ENCODE measurements around the gene FABP3. TPM values are rescaled to one million over a fixed set of nuclear protein-coding genes. Genes with fewer than 3 reads are reported as not detected.

Gene FABP3
- polyA plus RNA-seq, 2 of the 4 experiments (the other 2 are of a cell fraction), result not detected

DNA sequence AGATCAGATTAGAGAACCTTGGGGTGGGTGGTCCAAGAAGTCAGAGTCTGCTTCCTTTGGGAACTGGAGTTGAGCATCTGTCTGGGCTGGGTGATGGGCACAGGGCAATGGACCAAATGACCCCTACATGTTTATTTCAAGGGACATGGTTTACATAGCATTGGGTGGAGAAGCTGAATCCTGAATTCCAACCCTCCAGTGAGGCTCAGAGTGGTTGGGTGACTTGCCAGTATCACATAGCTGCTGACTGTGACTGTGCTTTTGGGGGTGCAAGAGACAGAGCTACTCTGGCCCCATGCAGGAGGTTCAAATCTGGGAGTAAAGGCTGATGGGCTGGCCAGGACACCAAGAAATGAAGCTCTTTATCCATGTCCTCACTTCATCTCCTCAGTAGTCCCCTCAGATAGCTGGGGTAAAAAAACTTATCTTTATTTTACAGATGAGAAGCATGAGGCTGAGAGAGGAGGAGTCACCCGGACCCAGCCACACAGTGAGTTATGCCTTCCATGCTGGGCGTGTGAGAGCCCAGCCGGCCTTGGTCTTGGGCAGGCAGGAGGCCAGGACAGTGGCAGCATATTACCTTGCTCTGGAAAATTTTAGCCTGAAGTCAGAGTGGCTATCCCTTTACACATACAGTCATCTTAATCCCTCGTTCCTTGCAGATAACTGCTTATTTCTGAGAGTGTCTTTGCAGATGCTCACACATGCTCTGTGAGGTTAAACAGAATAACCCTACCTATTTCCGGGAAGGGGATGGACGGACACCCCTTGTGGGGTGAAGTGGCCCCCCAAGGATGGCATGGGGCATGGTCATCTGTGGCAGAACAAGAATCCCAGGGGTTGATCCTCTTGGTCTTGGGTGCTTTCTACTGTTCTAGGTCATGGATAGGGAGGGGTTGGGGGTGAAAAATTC lies 37.3 kb upstream of the FABP3 start:
- POLR2A ChIA-PET, result no interaction called here
- CTCF ChIA-PET, result interaction anchor here (0.6 to 6.3 kb wide), 5 partner anchors 12 to 180 kb away, joined by 3 to 49 read pairs (median 13); no protein-coding TSS in a partner anchor
- 40% methylated on average over 6 of the region's 6 CpGs for WGBS (ENCODE audit: missing lambda C conversion rate)
- FAIRE-seq (no peak), ATAC-seq (no peak), DNase-seq (ENCODE audit: low read depth in 1 of 2, low spot score in 1 of 2) (no peak)
- H3K9me3 ChIP-seq, result no peaks in the 10 kb centered on the region
- no peak overlapping the region for H3K4me2 ChIP-seq
- no peak overlapping the region for H3K4me3 ChIP-seq
- H3K27ac ChIP-seq, result no peak overlapping the region
- TF ChIP-seq, protein P1, sequence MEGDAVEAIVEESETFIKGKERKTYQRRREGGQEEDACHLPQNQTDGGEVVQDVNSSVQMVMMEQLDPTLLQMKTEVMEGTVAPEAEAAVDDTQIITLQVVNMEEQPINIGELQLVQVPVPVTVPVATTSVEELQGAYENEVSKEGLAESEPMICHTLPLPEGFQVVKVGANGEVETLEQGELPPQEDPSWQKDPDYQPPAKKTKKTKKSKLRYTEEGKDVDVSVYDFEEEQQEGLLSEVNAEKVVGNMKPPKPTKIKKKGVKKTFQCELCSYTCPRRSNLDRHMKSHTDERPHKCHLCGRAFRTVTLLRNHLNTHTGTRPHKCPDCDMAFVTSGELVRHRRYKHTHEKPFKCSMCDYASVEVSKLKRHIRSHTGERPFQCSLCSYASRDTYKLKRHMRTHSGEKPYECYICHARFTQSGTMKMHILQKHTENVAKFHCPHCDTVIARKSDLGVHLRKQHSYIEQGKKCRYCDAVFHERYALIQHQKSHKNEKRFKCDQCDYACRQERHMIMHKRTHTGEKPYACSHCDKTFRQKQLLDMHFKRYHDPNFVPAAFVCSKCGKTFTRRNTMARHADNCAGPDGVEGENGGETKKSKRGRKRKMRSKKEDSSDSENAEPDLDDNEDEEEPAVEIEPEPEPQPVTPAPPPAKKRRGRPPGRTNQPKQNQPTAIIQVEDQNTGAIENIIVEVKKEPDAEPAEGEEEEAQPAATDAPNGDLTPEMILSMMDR (IDR thresholded peaks at IDR 0.05), result no peak
- TF ChIP-seq EP300 (IDR thresholded peaks at IDR 0.05) (no peak), KDM1A (IDR thresholded peaks at IDR 0.05; ENCODE audit: low read depth) (no peak), NR3C1 (IDR thresholded peaks at IDR 0.05) (no peak), FOSB (CRISPR knock-in tag; IDR thresholded peaks at IDR 0.05) (no peak), NFE2L2 (conservative IDR thresholded peaks at IDR 0.05; ENCODE audit: low read length) (no peak), HMGXB4 (CRISPR knock-in tag; IDR thresholded peaks at IDR 0.05; ENCODE audit: borderline replicate concordance) (no peak), HOXB13 (CRISPR knock-in tag; IDR thresholded peaks at IDR 0.05; ENCODE audit: low read depth) (no peak), TFCP2L1 (CRISPR knock-in tag; IDR thresholded peaks at IDR 0.05) (no peak), TP53 (CRISPR knock-in tag; IDR thresholded peaks at IDR 0.05) (no peak), PHF8 (IDR thresholded peaks at IDR 0.05; ENCODE audit: borderline replicate concordance, low read depth) (no peak), FOXS1 (CRISPR knock-in tag; IDR thresholded peaks at IDR 0.05) (no peak), RCOR1 (IDR thresholded peaks at IDR 0.05; ENCODE audit: low read depth, low read length) (no peak), FOSL2 (IDR thresholded peaks at IDR 0.05) (no peak), FOSL2 (CRISPR knock-in tag; IDR thresholded peaks at IDR 0.05) (no peak), REST (IDR thresholded peaks at IDR 0.05) (no peak)
- TF ChIP-seq, protein P2, sequence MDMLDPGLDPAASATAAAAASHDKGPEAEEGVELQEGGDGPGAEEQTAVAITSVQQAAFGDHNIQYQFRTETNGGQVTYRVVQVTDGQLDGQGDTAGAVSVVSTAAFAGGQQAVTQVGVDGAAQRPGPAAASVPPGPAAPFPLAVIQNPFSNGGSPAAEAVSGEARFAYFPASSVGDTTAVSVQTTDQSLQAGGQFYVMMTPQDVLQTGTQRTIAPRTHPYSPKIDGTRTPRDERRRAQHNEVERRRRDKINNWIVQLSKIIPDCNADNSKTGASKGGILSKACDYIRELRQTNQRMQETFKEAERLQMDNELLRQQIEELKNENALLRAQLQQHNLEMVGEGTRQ (IDR thresholded peaks at IDR 0.05), result no peak
- H3K4me1 ChIP-seq, result peaks cover 8% of the 10 kb centered on the region; the same call in 2 of the 3 replicates

Measured in A549 (cell line).